PFSK-1 (cell line): ENCODE data around the gene SDCCAG8.

Experiments
- FOXP2 ChIP-seq: optimal IDR thresholded peaks from 2 replicates; pipeline ENCODE3; 2011; ENCODE audit warnings: borderline replicate concordance, control low read depth, inconsistent platforms; ENCODE audit not compliant: insufficient read depth; ENCODE audit errors: extremely low read length, extremely low read depth
- POLR2AphosphoS5 ChIP-seq: IDR thresholded peaks from 2 replicates; pipeline ENCODE4 v1.6.1; 2012; ENCODE audit warnings: low read depth, mild to moderate bottlenecking, control low read depth, low read length, moderate library complexity
- REST ChIP-seq, 2 experiments: IDR thresholded peaks; 2 replicates each; pipeline versions ENCODE4 v1.6.1 to v1.8.0; 2011 to 2012; ENCODE audit warnings: low read depth in 2 of 2, low read length in 2 of 2, control low read depth in 1 of 2, inconsistent platforms in 1 of 2, mild to moderate bottlenecking in 1 of 2, moderate library complexity in 1 of 2; ENCODE audit not compliant: insufficient read depth in 1 of 2
- SIN3A ChIP-seq: IDR thresholded peaks from 2 replicates; pipeline ENCODE4 v1.6.1; 2012; ENCODE audit warnings: mild to moderate bottlenecking, low read length, moderate library complexity, borderline replicate concordance; ENCODE audit not compliant: insufficient read depth
- TAF1 ChIP-seq: IDR thresholded peaks from 2 replicates; pipeline ENCODE4 v1.6.1; 2012; ENCODE audit warnings: low read length, control low read depth, borderline replicate concordance; ENCODE audit not compliant: insufficient read depth

The SDCCAG8 gene

GRCh38 chr1:243433737-243434370 lies 178.0 kb downstream of the SDCCAG8 start:
- TF ChIP-seq REST (IDR thresholded peaks at IDR 0.05; ENCODE audit: insufficient read depth in 1 of 2, low read depth in 2 of 2, low read length in 2 of 2) = no peak
- TF ChIP-seq TAF1 = no peak
- no peak for TF ChIP-seq POLR2AphosphoS5
- TF ChIP-seq SIN3A = no peak
- no peak for TF ChIP-seq FOXP2

- TF ChIP-seq TAF1 = no peak
- TF ChIP-seq FOXP2 = no peak
- TF ChIP-seq REST (IDR thresholded peaks at IDR 0.05; ENCODE audit: insufficient read depth in 1 of 2, low read depth in 2 of 2, low read length in 2 of 2) = no peak
- no peak for TF ChIP-seq POLR2AphosphoS5
- no peak for TF ChIP-seq SIN3A
Measured at GRCh38 chr1:243434594-243434993, 178.8 kb downstream of the SDCCAG8 start.

GRCh38 chr1:243435836-243436235 lies 180.0 kb downstream of the SDCCAG8 start:
- TF ChIP-seq FOXP2 (no peak), REST (IDR thresholded peaks at IDR 0.05; ENCODE audit: insufficient read depth in 1 of 2, low read depth in 2 of 2, low read length in 2 of 2) (no peak), TAF1 (no peak), SIN3A (no peak), POLR2AphosphoS5 (no peak)

- TF ChIP-seq FOXP2 (no peak), POLR2AphosphoS5 (no peak), REST (IDR thresholded peaks at IDR 0.05; ENCODE audit: insufficient read depth in 1 of 2, low read depth in 2 of 2, low read length in 2 of 2) (no peak), SIN3A (no peak), TAF1 (no peak)
Measured at GRCh38 chr1:243438146-243438545, 182.3 kb downstream of the SDCCAG8 start.

GRCh38 chr1:243438815-243439214 lies 183.0 kb downstream of the SDCCAG8 start:
- TF ChIP-seq TAF1 (no peak), REST (IDR thresholded peaks at IDR 0.05; ENCODE audit: insufficient read depth in 1 of 2, low read depth in 2 of 2, low read length in 2 of 2) (no peak), SIN3A (no peak), POLR2AphosphoS5 (no peak), FOXP2 (no peak)
